ENCODE data around the gene METTL15.

GRCh38 chr11:28298209-28298608 lies 190.0 kb downstream of the METTL15 start:
- TF ChIP-seq CTCF (IDR thresholded peaks at IDR 0.05) = no peak
- TF ChIP-seq POLR2AphosphoS5 (IDR thresholded peaks at IDR 0.05; ENCODE audit: insufficient read depth in 1 of 2, low read depth in 1 of 2) = no peak
- TF ChIP-seq POLR2A (IDR thresholded peaks at IDR 0.05) = no peak

Measured in vagina (tissue), 2 donors.